HepG2 (cell line): Measurements from ENCODE around the gene BSG. TPM values are rescaled to one million over a fixed set of nuclear protein-coding genes. Genes with fewer than 3 reads are reported as not detected.

Experiments used
- BORCS8-MEF2B ChIP-seq: sonication (generic); formaldehyde crosslinking; IDR thresholded peaks from 2 replicates; pipeline ENCODE4 v1.8.0; 2022; ENCODE audit warnings: mild to moderate bottlenecking, missing genetic modification reagents
- BRCA1 ChIP-seq: sonication (generic); formaldehyde crosslinking; IDR thresholded peaks from 2 replicates; pipeline ENCODE4 v1.4.0; 2020; ENCODE audit warnings: missing genetic modification reagents
- ELF4 ChIP-seq: sonication (generic); formaldehyde crosslinking; IDR thresholded peaks from 2 replicates; pipeline ENCODE4 v1.5.0; 2020; ENCODE audit warnings: missing genetic modification reagents, mild to moderate bottlenecking, moderate library complexity, borderline replicate concordance
- EP300 ChIP-seq, 3 experiments: sonication (generic) in 1 of 3; formaldehyde crosslinking in 1 of 3; IDR thresholded peaks; 2 replicates each; pipeline versions ENCODE4 v1.5.1 to v1.6.1; 2011 to 2020; ENCODE audit warnings: low read depth in 2 of 3, low read length in 2 of 3, borderline replicate concordance in 1 of 3, improper control_type of control experiment in 1 of 3, mild to moderate bottlenecking in 1 of 3, missing genetic modification reagents in 1 of 3, moderate library complexity in 1 of 3
- GABPA ChIP-seq, 2 experiments: IDR thresholded peaks; 2 replicates each; pipeline ENCODE4 v1.6.1; 2011 to 2016; ENCODE audit warnings: low read depth in 2 of 2, low read length in 1 of 2, missing biosample characterization in 1 of 2, missing genetic modification characterization in 1 of 2
- GABPB1 ChIP-seq: IDR thresholded peaks from 2 replicates; pipeline ENCODE4 v1.6.1; 2016; ENCODE audit warnings: mild to moderate bottlenecking, missing genetic modification reagents, moderate library complexity, missing compliant biosample characterization
- HDAC1 ChIP-seq: sonication (generic); formaldehyde crosslinking; IDR thresholded peaks from 2 replicates; pipeline ENCODE4 v1.5.1; 2020; ENCODE audit warnings: mild to moderate bottlenecking, missing genetic modification reagents
- HNRNPH1 ChIP-seq: fragments of 200-400 bp; formaldehyde crosslinking; optimal IDR thresholded peaks from 2 replicates; pipeline ENCODE3; 2017; ENCODE audit warnings: mild to moderate bottlenecking, low read depth, low read length
- JARID2 ChIP-seq: sonication (generic); formaldehyde crosslinking; IDR thresholded peaks from 2 replicates; pipeline ENCODE4 v1.8.1; 2023; ENCODE audit warnings: missing genetic modification reagents, inconsistent platforms; ENCODE audit not compliant: insufficient replicate concordance
- PLRG1 ChIP-seq: fragments of 450-650 bp; conservative IDR thresholded peaks from 2 replicates; pipeline ENCODE4 v1.6.1; 2016
- POGZ ChIP-seq: sonication (generic); formaldehyde crosslinking; IDR thresholded peaks from 2 replicates; pipeline ENCODE4 v1.4.0; 2020; ENCODE audit warnings: mild to moderate bottlenecking, missing genetic modification reagents
- PTBP1 ChIP-seq: fragments of 200-400 bp; formaldehyde crosslinking; IDR thresholded peaks from 2 replicates; pipeline ENCODE4 v1.6.1; 2018; ENCODE audit warnings: low read length, low read depth; ENCODE audit not compliant: poor library complexity, severe bottlenecking
- RBAK ChIP-seq: sonication (generic); formaldehyde crosslinking; IDR thresholded peaks from 2 replicates; pipeline ENCODE4 v1.5.1; 2020; ENCODE audit warnings: mild to moderate bottlenecking, missing genetic modification reagents
- SCMH1 ChIP-seq: sonication (generic); formaldehyde crosslinking; IDR thresholded peaks from 2 replicates; pipeline ENCODE4 v1.9.0; 2021; ENCODE audit warnings: missing genetic modification reagents, mild to moderate bottlenecking, borderline replicate concordance
- SKIL ChIP-seq: sonication (generic); formaldehyde crosslinking; IDR thresholded peaks from 2 replicates; pipeline ENCODE4 v1.8.0; 2022; ENCODE audit warnings: missing genetic modification reagents, mild to moderate bottlenecking, moderate library complexity, borderline replicate concordance
- SP2 ChIP-seq: sonication (generic); formaldehyde crosslinking; IDR thresholded peaks from 2 replicates; pipeline ENCODE4 v1.5.1; 2020; ENCODE audit warnings: mild to moderate bottlenecking, missing genetic modification reagents
- STAT5B ChIP-seq: sonication (generic); formaldehyde crosslinking; IDR thresholded peaks from 2 replicates; pipeline ENCODE4 v1.4.0; 2020; ENCODE audit warnings: missing genetic modification reagents
- TAF1 ChIP-seq: sonication (generic); formaldehyde crosslinking; IDR thresholded peaks from 2 replicates; pipeline ENCODE4 v1.4.0; 2020; ENCODE audit warnings: missing genetic modification reagents
- ZNF124 ChIP-seq: sonication (generic); formaldehyde crosslinking; IDR thresholded peaks from 2 replicates; pipeline ENCODE4 v1.4.0; 2020; ENCODE audit warnings: missing genetic modification reagents
- ZNF180 ChIP-seq: sonication (generic); formaldehyde crosslinking; IDR thresholded peaks from 2 replicates; pipeline ENCODE4 v1.4.0; 2020; ENCODE audit warnings: low read depth, missing genetic modification reagents, borderline replicate concordance
- ZNF224 ChIP-seq: sonication (generic); formaldehyde crosslinking; IDR thresholded peaks from 2 replicates; pipeline ENCODE4 v1.5.0; 2020; ENCODE audit warnings: mild to moderate bottlenecking, missing genetic modification reagents
- ZNF253 ChIP-seq: sonication (generic); formaldehyde crosslinking; IDR thresholded peaks from 2 replicates; pipeline ENCODE4 v1.8.0; 2022; ENCODE audit warnings: mild to moderate bottlenecking, missing genetic modification reagents, borderline replicate concordance
- ZNF337 ChIP-seq: sonication (generic); formaldehyde crosslinking; IDR thresholded peaks from 2 replicates; pipeline ENCODE4 v1.5.1; 2020; ENCODE audit warnings: missing genetic modification reagents, low read depth, mild to moderate bottlenecking, borderline replicate concordance
- ZNF547 ChIP-seq: sonication (generic); formaldehyde crosslinking; IDR thresholded peaks from 2 replicates; pipeline ENCODE4 v1.5.1; 2020; ENCODE audit warnings: mild to moderate bottlenecking, missing genetic modification reagents
- ZNF674 ChIP-seq: sonication (generic); formaldehyde crosslinking; IDR thresholded peaks from 2 replicates; pipeline ENCODE4 v1.5.0; 2020; ENCODE audit warnings: low read depth, mild to moderate bottlenecking, missing genetic modification reagents
- ZNF703 ChIP-seq: sonication (generic); formaldehyde crosslinking; IDR thresholded peaks from 2 replicates; pipeline ENCODE4 v1.5.1; 2020; ENCODE audit warnings: missing genetic modification reagents, mild to moderate bottlenecking, moderate library complexity, borderline replicate concordance
- ZNF788 ChIP-seq: sonication (generic); formaldehyde crosslinking; IDR thresholded peaks from 2 replicates; pipeline ENCODE4 v1.5.0; 2020; ENCODE audit warnings: mild to moderate bottlenecking, missing genetic modification reagents, borderline replicate concordance
- ZNF792 ChIP-seq: IDR thresholded peaks from 2 replicates; pipeline ENCODE4 v1.6.1; 2016
- polyA plus RNA-seq, 8 experiments: library from polyadenylated mRNA; depleted of rRNA in 3 of 8; stranded (reverse) in 7 of 8; unstranded in 1 of 8; fragments of >200 nt; fragmentation: Illumina TruSeq in 4 of 8; extraction: Trizol in 4 of 8; gene quantifications; 2 replicates each; pipeline versions ENCODE4 v1.2.1 to v1.2.3, GENCODE V29; 2011 to 2016; ENCODE audit warnings: low read depth in 4 of 8, missing spikeins in 1 of 8, mixed read lengths in 1 of 8; ENCODE audit not compliant: insufficient read depth in 1 of 8
- total RNA-seq, 5 experiments: library from RNA; depleted of rRNA; stranded (reverse); fragments of >200 nt; fragmentation: Illumina TruSeq; extraction: Trizol; gene quantifications; 2 replicates each; pipeline ENCODE4 v1.2.3, GENCODE V29; 2016; ENCODE audit warnings: low read depth in 1 of 5
- TF ChIP-seq, protein P1 (sequence below): sonication (generic); formaldehyde crosslinking; IDR thresholded peaks from 2 replicates; pipeline ENCODE4 v1.5.1; 2020; ENCODE audit warnings: mild to moderate bottlenecking, missing genetic modification reagents, moderate library complexity

BSG gene
- total and polyA plus RNA-seq, 2 of the 13 experiments (the other 11 are each of a cell fraction or from before 2014, with no cell fraction given): 309 to 754 TPM

GRCh38 chr19:572140-572742 lies at the start of gene BSG (continued):
- no peak for TF ChIP-seq SCMH1 (CRISPR knock-in tag)
- peak; percentile 53 for TF ChIP-seq GABPB1
- 0 out of 2 replicates have a peak, but pooled peaks have one; percentile 42 for TF ChIP-seq ZNF792 (CRISPR knock-in tag)
- TF ChIP-seq ZNF180 (CRISPR knock-in tag): no peak
- no peak for TF ChIP-seq ELF4 (CRISPR knock-in tag)
- no peak for TF ChIP-seq GABPA (IDR thresholded peaks at IDR 0.05; ENCODE audit: low read depth, low read length)
- TF ChIP-seq GABPA (CRISPR knock-in tag; IDR thresholded peaks at IDR 0.05; ENCODE audit: low read depth): no peak
- no peak for TF ChIP-seq STAT5B (CRISPR knock-in tag)
- peak; percentile 16; the same call in 1 of the 2 replicates for TF ChIP-seq SKIL (CRISPR knock-in tag)
- peak; percentile 18; the same call in 1 of the 2 replicates for TF ChIP-seq ZNF124 (CRISPR knock-in tag)
- no peak for TF ChIP-seq BRCA1 (CRISPR knock-in tag)
- TF ChIP-seq HDAC1: peak; percentile 56; the same call in 1 of the 2 replicates
- TF ChIP-seq JARID2: no peak
- 0 out of 4 replicates have a peak, but pooled peaks of 1 of the 2 experiments have one; percentile 23 for TF ChIP-seq EP300 (IDR thresholded peaks at IDR 0.05; ENCODE audit: low read depth in 2 of 2, low read length in 2 of 2)
- no peak for TF ChIP-seq EP300 (CRISPR knock-in tag; IDR thresholded peaks at IDR 0.05; ENCODE audit: borderline replicate concordance)
- no peak for TF ChIP-seq ZNF337 (CRISPR knock-in tag)
- TF ChIP-seq PTBP1: no peak
- TF ChIP-seq ZNF547 (CRISPR knock-in tag): no peak; the same call in 1 of the 2 replicates
- TF ChIP-seq ZNF224: no peak
- peak; percentile 83; the same call in 1 of the 2 replicates for TF ChIP-seq ZNF674 (CRISPR knock-in tag)
- no peak for TF ChIP-seq POGZ (CRISPR knock-in tag)
- no peak for TF ChIP-seq RBAK
- TF ChIP-seq ZNF253 (CRISPR knock-in tag): no peak
- no peak for TF ChIP-seq BORCS8-MEF2B (CRISPR knock-in tag)
- peak; percentile 91 for TF ChIP-seq TAF1 (CRISPR knock-in tag)
- no peak for TF ChIP-seq ZNF703
- TF ChIP-seq ZNF788 (CRISPR knock-in tag): peak; percentile 10; the same call in 1 of the 2 replicates
- TF ChIP-seq SP2: no peak
- no peak for TF ChIP-seq HNRNPH1
- no peak for TF ChIP-seq PLRG1
- TF ChIP-seq, protein P1, sequence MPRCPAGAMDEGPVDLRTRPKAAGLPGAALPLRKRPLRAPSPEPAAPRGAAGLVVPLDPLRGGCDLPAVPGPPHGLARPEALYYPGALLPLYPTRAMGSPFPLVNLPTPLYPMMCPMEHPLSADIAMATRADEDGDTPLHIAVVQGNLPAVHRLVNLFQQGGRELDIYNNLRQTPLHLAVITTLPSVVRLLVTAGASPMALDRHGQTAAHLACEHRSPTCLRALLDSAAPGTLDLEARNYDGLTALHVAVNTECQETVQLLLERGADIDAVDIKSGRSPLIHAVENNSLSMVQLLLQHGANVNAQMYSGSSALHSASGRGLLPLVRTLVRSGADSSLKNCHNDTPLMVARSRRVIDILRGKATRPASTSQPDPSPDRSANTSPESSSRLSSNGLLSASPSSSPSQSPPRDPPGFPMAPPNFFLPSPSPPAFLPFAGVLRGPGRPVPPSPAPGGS (CRISPR knock-in tag): peak; percentile 61; the same call in 1 of the 2 replicates
